ENCODE data around the gene COPS7A. TPM values are rescaled to one million over a fixed set of nuclear protein-coding genes. Genes with fewer than 3 reads are reported as not detected.

Gene COPS7A, protein sequence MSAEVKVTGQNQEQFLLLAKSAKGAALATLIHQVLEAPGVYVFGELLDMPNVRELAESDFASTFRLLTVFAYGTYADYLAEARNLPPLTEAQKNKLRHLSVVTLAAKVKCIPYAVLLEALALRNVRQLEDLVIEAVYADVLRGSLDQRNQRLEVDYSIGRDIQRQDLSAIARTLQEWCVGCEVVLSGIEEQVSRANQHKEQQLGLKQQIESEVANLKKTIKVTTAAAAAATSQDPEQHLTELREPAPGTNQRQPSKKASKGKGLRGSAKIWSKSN
- polyA plus RNA-seq (ENCODE audit: insufficient read length in 12 of 12) = 10 to 100 TPM in 11 of 12 donors, not detected in 1; 46.9 to 69.7 (median 61.2) TPM
- long read RNA-seq, donor 1, transcript COPS7A-204 (7 exons, 2,034 nt) = minor isoform, 5 of 40 reads
- long read RNA-seq, donor 1, transcript COPS7A-215 (8 exons, 2,127 nt) = major isoform, 6 of 40 reads
- long read RNA-seq, donor 1, partial matches to known transcripts = 25 of 40 reads
- long read RNA-seq, donor 1, other reads (novel, unspliced or antisense) = 0 of 40 reads
- long read RNA-seq, donor 2, transcript COPS7A-210 (8 exons, 1,832 nt) = minor isoform, 9 of 32 reads
- long read RNA-seq, donor 2, transcript COPS7A-215 (8 exons, 2,127 nt) = major isoform, 15 of 32 reads
- long read RNA-seq, donor 2, transcript COPS7A-202 (7 exons, 1,718 nt) = minor isoform, 5 of 32 reads
- long read RNA-seq, donor 2, partial matches to known transcripts = 0 of 32 reads
- long read RNA-seq, donor 2, other reads (novel, unspliced or antisense) = 0 of 32 reads
- long read RNA-seq, donor 3, transcript COPS7A-215 (8 exons, 2,127 nt) = major isoform, 11 of 16 reads
- long read RNA-seq, donor 3, partial matches to known transcripts = 0 of 16 reads
- long read RNA-seq, donor 3, other reads (novel, unspliced or antisense) = 0 of 16 reads
- long read RNA-seq, donor 4, transcript COPS7A-215 (8 exons, 2,127 nt) = major isoform, 5 of 24 reads
- long read RNA-seq, donor 4, partial matches to known transcripts = 14 of 24 reads
- long read RNA-seq, donor 4, other reads (novel, unspliced or antisense) = 0 of 24 reads
- long read RNA-seq, donor 5 = 0 reads
- long read RNA-seq, donor 6, transcript COPS7A-215 (8 exons, 2,127 nt) = major isoform, 12 of 15 reads
- long read RNA-seq, donor 6, partial matches to known transcripts = 0 of 15 reads
- long read RNA-seq, donor 6, other reads (novel, unspliced or antisense) = 0 of 15 reads
- long read RNA-seq, donor 7, transcript COPS7A-215 (8 exons, 2,127 nt) = major isoform, 11 of 18 reads
- long read RNA-seq, donor 7, partial matches to known transcripts = 0 of 18 reads
- long read RNA-seq, donor 7, other reads (novel, unspliced or antisense) = 0 of 18 reads
- long read RNA-seq, donor 8, transcript COPS7A-204 (7 exons, 2,034 nt) = minor isoform, 5 of 23 reads
- long read RNA-seq, donor 8, transcript COPS7A-201 (8 exons, 1,721 nt) = major isoform, 6 of 23 reads
- long read RNA-seq, donor 8, transcript COPS7A-215 (8 exons, 2,127 nt) = minor isoform, 5 of 23 reads
- long read RNA-seq, donor 8, transcript COPS7A-210 (8 exons, 1,832 nt) = major isoform, 6 of 23 reads
- long read RNA-seq, donor 8, partial matches to known transcripts = 0 of 23 reads
- long read RNA-seq, donor 8, other reads (novel, unspliced or antisense) = 0 of 23 reads
- long read RNA-seq, donor 9, transcript COPS7A-215 (8 exons, 2,127 nt) = major isoform, 7 of 14 reads
- long read RNA-seq, donor 9, partial matches to known transcripts = 5 of 14 reads
- long read RNA-seq, donor 9, other reads (novel, unspliced or antisense) = 0 of 14 reads
- long read RNA-seq, donor 10, transcript COPS7A-215 (8 exons, 2,127 nt) = major isoform, 20 of 56 reads
- long read RNA-seq, donor 10, transcript COPS7A-210 (8 exons, 1,832 nt) = minor isoform, 6 of 56 reads
- long read RNA-seq, donor 10, partial matches to known transcripts = 20 of 56 reads
- long read RNA-seq, donor 10, other reads (novel, unspliced or antisense) = 0 of 56 reads
- long read RNA-seq, donor 11, transcript COPS7A-215 (8 exons, 2,127 nt) = major isoform, 11 of 20 reads
- long read RNA-seq, donor 11, partial matches to known transcripts = 0 of 20 reads
- long read RNA-seq, donor 11, other reads (novel, unspliced or antisense) = 0 of 20 reads

- DNase-seq = peak; percentile 96
Observed at GRCh38 chr12:6723607-6724408, at the start of gene COPS7A. Gene COPS7A (plus strand): TSS chr12:6724046. CDS start chr12:6724657, 611 bp downstream.

DNA sequence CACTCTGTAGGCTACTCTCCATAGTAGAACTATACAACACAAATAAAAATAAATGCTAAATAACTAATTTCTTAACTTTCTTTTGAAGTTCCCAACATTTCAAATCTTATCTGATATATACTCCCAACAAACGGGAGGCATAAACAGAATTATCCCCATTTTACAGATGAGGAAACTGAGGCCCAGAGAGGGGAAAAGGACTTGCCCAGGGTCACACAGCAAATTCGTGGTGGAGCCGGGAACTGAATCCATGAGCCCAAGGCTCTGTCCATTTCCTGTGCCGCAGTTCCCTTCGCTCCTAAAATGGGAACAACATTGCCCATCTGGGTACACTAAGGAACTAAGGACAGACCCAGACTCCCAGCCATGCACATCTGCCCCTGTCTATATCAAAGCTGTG lies 46.9 kb upstream of the COPS7A start:
- no peak for DNase-seq

GRCh38 chr12:6684609-6685008 lies 39.2 kb upstream of the COPS7A start:
- no peak for DNase-seq

DNA sequence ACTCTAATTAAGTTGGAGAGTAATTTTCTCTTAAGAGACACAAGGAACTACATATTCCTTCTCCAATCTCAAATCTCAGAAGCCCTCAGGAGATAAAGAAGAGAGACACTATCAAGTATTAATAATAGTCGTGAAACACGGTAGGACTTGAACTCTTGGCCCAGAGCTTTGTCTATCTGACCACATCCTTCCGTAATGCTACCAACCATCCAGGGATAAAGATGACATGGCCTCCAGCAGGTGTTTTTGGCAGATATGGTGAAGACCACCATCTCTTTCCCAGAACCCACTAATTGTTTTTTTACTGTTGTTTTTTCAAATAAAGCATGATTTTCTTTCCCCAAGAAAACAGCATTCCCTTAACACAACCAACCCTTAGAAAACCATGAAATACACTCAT lies 38.0 kb upstream of the COPS7A start:
- no peak for DNase-seq

GRCh38 chr12:6688543-6688998 lies 35.3 kb upstream of the COPS7A start:
- no peak for DNase-seq

DNA sequence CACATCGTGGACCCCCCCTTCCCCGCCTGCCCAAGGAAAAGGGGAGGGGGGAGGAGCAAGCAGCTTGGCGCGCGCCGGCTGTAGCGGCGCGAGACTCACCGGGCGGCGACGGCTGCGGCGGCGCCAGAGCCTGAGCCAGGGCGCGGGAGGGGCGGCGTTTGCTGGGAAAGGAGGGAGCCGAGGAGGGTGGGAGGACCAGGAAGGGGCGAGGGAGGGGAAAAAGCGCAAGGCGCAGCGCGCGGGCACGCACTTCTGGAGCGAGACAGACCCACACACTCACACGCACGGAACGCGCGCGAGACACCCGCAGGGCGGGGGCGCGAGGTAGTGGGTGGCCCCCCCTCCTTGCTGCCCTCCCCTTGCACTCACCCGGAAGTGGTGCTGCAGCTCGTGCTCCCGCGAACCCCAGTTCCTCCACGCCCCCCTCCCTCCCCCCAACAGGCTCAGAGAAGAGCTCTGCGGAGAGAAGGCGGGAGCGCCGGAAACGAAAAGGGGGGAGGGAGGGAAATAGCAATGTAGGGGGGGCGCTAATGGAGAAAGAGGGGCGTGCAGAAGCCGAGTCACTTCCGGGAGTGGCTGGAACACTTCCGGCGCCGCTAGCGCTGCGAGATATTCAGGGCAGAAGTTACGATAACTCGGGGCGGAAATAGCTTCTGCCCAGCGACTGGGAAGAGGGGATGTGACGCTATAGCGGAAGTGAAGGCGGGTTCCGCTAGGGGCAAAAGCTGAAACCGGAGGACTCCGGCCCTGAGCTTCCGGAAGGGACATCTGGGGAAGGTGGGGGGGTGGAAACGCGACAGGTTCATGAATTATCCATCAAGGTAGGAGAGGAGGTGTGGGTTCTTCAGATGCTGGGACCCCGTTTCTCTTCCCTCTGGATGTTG lies 34.6 kb upstream of the COPS7A start, which contains the start of gene ZNF384:
Gene ZNF384, minus strand, starts transcription at position 377 of the 884 bp plus-strand sequence. CDS start 9,855 bp downstream, outside the sequence.
- peak; percentile 100 for DNase-seq

- DNase-seq = no peak
Observed at GRCh38 chr12:6691473-6691872, 32.4 kb upstream of the COPS7A start.

DNA sequence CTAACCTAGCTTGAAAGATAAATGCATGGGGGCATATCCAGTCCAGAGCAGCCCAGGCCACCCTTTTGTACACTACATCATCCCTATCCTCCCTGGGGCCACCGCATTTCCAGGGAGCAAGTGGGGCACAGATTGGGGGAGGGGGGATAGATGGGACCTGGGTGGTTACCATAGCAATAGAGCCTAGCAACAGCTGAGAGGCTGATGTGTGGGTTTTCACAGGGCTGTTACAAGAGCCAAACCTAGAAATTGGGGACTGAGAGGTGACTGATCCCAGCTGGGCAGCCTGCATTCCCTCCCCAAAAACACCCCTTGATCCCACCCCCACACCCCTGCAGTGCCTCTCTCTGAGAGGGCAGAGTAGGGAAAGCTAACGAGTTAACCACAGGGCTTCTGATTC lies 31.0 kb upstream of the COPS7A start:
- no peak for DNase-seq

- DNase-seq = no peak
Observed at GRCh38 chr12:6693832-6694355, 30.0 kb upstream of the COPS7A start.

GRCh38 chr12:6694701-6695100 lies 29.1 kb upstream of the COPS7A start:
- DNase-seq = no peak

- no peak for DNase-seq
Observed at GRCh38 chr12:6695313-6696045, 28.4 kb upstream of the COPS7A start.

- no peak for DNase-seq
Observed at GRCh38 chr12:6696690-6697583, 26.9 kb upstream of the COPS7A start.

GRCh38 chr12:6697584-6698351 lies 26.1 kb upstream of the COPS7A start:
- no peak for DNase-seq

DNA sequence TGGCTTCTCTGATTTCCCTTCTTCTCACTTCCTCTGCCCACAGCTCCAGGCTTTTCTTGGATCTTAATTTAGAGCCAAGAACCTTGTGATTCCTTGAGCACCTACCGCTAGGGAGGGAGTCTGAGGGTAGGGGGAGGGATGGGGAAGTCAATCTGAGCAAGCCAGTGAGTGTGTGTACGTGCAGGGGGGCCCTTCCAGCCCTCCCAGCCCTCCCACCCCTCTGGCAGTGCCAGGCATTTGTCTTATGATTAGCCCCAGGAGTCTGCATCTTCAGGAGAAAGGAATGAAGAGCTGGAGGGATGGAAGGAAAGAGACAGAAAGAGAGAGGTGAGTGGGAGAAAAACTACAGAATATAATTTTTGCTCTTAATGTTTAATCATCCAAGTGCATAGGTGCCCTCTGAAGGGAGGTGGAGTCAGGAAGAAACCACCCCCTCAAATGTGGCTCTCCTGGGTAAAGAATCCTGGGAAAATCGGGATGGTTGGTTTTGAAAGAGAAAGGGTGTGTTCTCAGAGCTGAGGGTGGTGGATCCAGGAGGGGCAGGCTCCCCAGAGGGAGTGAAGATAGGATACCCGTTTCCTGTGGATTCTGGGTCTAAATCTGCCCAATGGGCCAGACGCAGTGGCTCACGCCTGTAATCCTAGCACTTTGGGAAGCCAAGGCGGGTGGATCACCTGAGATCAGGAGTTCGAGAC lies 25.3 kb upstream of the COPS7A start:
- no peak for DNase-seq

Data from muscle of arm (tissue), 14 donors.